ENCODE data around the gene SCO2. TPM values are rescaled to one million over a fixed set of nuclear protein-coding genes. Genes with fewer than 3 reads are reported as not detected.

Gene SCO2
- total and polyA plus RNA-seq, 2 of the 13 experiments (the other 11 are each of a cell fraction or from before 2014, with no cell fraction given): 0.32 to 3.7 TPM

DNA sequence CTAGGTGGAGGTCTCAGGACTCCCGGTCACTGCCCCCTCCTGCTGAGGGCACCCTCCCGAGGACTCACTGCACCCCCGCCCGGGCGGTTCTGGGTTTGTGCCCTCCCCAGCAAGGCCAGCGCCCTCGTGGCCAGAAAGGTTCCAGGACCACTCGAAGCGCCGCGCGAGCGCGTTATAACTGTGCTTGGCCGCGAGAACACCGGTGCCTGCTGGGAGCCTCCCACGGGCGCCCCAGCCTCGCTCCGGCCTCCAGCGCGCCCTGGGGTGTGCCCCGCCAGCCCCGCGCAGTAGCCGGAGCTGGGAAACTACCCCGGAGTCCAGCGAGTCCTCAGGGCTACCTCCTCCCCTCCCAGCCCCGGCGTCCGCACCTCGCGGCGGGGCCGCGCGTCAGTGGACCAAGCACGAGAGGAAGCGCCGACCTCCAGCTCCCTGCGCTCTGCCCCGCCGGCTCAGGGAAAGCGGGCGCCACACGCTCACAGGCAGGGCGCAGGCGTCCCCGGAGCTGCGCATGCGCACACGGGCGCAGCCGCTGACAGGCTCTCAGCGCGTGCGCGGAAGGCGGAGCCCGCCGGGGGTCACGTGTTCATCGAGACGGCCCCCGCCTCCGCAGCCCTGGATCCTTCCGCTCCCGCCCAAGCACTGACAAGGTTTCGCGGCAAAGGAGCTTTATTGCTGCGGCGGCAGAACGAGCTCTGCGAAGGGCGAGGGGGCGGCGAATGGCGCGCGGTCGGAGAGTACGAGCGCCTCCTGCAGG is at the start of gene SCO2 (continued):
- TF ChIP-seq, protein P1, sequence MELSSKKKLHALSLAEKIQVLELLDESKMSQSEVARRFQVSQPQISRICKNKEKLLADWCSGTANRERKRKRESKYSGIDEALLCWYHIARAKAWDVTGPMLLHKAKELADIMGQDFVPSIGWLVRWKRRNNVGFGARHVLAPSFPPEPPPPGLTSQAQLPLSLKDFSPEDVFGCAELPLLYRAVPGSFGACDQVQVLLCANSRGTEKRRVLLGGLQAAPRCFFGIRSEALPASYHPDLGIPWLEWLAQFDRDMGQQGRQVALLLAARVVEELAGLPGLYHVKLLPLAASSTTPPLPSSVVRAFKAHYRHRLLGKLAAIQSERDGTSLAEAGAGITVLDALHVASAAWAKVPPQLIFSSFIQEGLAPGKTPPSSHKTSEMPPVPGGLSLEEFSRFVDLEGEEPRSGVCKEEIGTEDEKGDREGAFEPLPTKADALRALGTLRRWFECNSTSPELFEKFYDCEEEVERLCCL (CRISPR knock-in tag; IDR thresholded peaks at IDR 0.05; ENCODE audit: borderline replicate concordance): no peak
- TF ChIP-seq ZNF496 (CRISPR knock-in tag; IDR thresholded peaks at IDR 0.05; ENCODE audit: insufficient replicate concordance): no peak
- TF ChIP-seq HHEX (CRISPR knock-in tag; IDR thresholded peaks at IDR 0.05): no peak
- TF ChIP-seq, protein P2, sequence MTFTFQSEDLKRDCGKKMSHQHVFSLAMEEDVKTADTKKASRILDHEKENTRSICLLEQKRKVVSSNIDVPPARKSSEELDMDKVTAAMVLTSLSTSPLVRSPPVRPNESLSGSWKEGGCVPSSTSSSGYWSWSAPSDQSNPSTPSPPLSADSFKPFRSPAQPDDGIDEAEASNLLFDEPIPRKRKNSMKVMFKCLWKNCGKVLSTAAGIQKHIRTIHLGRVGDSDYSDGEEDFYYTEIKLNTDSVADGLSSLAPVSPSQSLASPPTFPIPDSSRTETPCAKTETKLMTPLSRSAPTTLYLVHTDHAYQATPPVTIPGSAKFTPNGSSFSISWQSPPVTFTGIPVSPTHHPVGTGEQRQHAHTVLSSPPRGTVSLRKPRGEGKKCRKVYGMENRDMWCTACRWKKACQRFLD (CRISPR knock-in tag; IDR thresholded peaks at IDR 0.05; ENCODE audit: borderline replicate concordance): peak; percentile 55; the same call in 1 of the 2 replicates
- peak; percentile 61 for TF ChIP-seq ZNF609 (CRISPR knock-in tag; IDR thresholded peaks at IDR 0.05; ENCODE audit: borderline replicate concordance)
- TF ChIP-seq IKZF4 (CRISPR knock-in tag; IDR thresholded peaks at IDR 0.05; ENCODE audit: borderline replicate concordance, low read depth, not compliant biosample characterization): peak; percentile 59
- TF ChIP-seq MAFK (conservative IDR thresholded peaks at IDR 0.05 in 1 of 2, IDR thresholded peaks at IDR 0.05 in 1 of 2; ENCODE audit: low read length in 2 of 2): peak; percentile 40 to 76; a peak in 3 of 4 replicates
- TF ChIP-seq, protein P3, sequence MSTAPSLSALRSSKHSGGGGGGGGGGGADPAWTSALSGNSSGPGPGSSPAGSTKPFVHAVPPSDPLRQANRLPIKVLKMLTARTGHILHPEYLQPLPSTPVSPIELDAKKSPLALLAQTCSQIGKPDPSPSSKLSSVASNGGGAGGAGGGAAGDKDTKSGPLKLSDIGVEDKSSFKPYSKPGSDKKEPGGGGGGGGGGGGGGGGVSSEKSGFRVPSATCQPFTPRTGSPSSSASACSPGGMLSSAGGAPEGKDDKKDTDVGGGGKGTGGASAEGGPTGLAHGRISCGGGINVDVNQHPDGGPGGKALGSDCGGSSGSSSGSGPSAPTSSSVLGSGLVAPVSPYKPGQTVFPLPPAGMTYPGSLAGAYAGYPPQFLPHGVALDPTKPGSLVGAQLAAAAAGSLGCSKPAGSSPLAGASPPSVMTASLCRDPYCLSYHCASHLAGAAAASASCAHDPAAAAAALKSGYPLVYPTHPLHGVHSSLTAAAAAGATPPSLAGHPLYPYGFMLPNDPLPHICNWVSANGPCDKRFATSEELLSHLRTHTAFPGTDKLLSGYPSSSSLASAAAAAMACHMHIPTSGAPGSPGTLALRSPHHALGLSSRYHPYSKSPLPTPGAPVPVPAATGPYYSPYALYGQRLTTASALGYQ (CRISPR knock-in tag; IDR thresholded peaks at IDR 0.05): 0 out of 2 replicates have a peak, but pooled peaks have one; percentile 19
- no peak for TF ChIP-seq AHDC1 (CRISPR knock-in tag; IDR thresholded peaks at IDR 0.05; ENCODE audit: borderline replicate concordance)
- no peak for TF ChIP-seq ZNF644 (CRISPR knock-in tag; IDR thresholded peaks at IDR 0.05; ENCODE audit: low read depth)

Measured in HepG2 (cell line).